ENCODE results near the gene TMC4.

DNA sequence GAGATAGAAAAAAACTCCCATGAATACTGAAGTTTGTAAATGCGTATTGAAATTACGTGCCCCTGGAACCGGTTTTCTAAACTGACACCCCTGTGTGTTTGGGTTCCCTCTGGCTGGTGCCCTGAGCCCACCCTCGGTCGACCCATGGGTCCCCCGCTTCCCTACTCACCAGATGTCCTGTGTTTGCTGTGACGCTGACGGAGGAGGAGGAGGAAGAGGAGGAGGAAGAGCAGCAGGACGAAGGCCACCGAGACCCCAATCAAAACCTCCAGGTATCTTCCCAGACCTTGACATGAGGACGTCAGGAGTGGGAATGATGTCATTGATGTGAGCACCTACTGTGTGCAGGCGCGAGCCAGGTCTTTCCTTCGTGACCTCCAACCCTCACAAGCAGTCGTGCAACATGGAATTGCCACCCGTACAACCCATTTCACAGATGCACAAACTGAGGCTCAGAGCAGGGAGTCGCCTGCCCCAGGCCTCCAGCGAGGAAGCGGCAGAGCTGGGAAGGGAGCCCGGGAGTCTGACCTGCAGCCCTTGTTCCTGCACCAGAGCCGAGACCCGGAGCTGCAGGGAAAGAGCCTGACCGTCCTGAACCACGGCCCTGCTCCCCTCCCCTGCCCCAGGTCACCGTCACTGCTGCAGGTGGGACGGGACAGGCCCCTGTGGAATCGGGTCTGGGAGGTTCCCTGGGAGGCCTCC is 46.2 kb upstream of the TMC4 start:
- TF ChIP-seq EP300 (IDR thresholded peaks at IDR 0.05) (no peak), POLR2A (IDR thresholded peaks at IDR 0.05) (no peak), POLR2AphosphoS5 (IDR thresholded peaks at IDR 0.05) (no peak)
- TF ChIP-seq, protein P1, sequence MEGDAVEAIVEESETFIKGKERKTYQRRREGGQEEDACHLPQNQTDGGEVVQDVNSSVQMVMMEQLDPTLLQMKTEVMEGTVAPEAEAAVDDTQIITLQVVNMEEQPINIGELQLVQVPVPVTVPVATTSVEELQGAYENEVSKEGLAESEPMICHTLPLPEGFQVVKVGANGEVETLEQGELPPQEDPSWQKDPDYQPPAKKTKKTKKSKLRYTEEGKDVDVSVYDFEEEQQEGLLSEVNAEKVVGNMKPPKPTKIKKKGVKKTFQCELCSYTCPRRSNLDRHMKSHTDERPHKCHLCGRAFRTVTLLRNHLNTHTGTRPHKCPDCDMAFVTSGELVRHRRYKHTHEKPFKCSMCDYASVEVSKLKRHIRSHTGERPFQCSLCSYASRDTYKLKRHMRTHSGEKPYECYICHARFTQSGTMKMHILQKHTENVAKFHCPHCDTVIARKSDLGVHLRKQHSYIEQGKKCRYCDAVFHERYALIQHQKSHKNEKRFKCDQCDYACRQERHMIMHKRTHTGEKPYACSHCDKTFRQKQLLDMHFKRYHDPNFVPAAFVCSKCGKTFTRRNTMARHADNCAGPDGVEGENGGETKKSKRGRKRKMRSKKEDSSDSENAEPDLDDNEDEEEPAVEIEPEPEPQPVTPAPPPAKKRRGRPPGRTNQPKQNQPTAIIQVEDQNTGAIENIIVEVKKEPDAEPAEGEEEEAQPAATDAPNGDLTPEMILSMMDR (IDR thresholded peaks at IDR 0.05), result no peak

Measured in gastroesophageal sphincter (tissue), 3 donors.